ENCODE results near the gene NTRK3. TPM values are rescaled to one million over a fixed set of nuclear protein-coding genes. Genes with fewer than 3 reads are reported as not detected.
A peak's percentile ranks its signal among the peaks of the same experiment; 100 is the strongest.

NTRK3 gene
- total and polyA plus RNA-seq, 3 donors from 2014 or later = 10.7 to 40.6 (median 24.6) TPM

DNA sequence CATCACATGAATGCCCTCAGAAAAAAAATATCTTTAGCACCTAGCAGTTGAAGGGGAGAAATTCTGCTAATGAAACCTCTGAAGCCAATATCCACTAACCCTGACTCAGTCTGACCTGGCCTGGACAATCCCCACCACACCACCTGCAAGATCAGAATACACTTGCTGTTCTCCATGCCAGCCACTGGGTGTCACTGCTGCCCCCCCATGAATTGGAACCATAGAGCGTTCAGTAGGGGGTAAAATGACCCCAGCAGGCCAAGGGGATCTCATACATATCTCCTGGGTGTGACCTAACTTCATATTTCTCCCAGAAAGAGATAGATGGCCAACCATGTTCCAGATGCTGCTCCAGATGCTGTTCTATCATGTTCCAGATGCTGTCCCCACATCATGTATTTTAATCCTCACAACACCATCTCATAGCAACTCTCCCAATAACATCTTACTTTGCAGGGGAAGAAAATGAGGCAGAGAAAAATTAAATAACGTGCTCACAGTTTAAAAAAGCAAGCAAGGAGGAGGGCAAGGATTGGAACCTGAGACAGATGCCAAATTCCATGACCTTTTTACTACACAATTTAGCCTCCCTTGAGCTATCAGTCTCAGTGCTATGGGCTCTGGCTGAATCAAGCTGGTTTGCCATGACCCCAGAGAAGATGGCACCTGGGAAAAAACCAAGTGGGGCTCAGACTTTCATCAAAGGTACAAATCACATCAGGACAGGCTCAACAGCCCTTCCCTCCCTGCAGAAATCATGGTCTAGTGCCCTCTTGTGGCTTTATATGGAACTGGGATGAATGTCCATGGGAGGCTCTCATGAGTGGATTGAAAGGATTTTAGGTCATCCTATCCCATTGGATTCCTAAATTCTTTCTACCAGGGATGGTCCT lies 12.4 kb downstream of the NTRK3 start:
- 51 to 59% methylated on average over 2 of the region's 2 CpGs for WGBS, 2 donors
- intact Hi-C loops (cut with DNase I; ENCODE audit: low total_unique reads) = loop anchor here (10.0 kb wide), 1 partner anchor 569 kb away; no protein-coding TSS in a partner anchor
- peak; percentile 49 for DNase-seq

DNA sequence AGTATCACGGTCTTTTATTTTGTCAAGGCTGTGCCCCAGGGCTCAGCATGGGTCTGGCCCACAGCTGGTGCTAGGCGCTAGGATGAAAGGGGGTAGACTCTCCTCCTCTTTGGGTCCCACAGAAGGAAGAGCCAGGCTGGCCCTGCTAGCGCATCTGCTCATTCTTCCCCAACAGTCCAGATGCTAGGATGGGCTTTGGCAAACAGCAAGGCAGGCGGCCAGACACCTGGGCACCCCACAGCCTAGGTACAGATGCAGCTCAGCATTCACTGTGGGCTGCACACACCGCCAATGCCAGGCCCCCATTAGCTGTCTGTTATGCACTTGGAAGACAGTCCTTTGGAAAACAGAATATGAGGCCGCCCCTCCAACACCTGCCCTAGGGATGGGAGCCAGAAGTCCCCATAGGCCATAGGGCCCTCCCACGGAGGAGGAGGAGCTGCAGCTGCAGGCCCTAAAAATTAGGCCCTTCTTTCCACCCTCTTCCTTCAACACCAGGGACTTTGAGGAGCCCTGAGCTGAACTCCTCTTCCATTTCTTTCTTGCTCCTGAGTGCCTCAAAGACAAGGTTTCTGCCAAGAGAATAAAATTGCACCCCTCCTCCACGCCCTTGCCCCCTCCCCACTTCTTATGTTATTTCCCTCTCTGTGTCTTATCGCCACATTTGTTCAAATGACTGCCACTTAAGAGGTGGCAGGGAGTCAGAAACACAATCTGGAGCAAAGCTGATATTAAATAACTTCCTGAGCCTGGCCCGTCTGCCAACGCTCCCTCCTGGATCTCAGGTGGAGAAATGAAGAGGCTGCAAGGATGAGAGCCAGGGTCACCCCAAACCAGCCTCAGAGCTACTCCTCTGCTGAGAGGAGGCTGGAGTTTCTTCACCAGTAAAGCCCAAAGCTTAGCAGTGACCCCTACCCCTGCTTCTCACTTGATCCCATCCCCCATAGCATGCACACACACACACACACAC lies 13.7 kb downstream of the NTRK3 start:
- TF ChIP-seq, protein P1, sequence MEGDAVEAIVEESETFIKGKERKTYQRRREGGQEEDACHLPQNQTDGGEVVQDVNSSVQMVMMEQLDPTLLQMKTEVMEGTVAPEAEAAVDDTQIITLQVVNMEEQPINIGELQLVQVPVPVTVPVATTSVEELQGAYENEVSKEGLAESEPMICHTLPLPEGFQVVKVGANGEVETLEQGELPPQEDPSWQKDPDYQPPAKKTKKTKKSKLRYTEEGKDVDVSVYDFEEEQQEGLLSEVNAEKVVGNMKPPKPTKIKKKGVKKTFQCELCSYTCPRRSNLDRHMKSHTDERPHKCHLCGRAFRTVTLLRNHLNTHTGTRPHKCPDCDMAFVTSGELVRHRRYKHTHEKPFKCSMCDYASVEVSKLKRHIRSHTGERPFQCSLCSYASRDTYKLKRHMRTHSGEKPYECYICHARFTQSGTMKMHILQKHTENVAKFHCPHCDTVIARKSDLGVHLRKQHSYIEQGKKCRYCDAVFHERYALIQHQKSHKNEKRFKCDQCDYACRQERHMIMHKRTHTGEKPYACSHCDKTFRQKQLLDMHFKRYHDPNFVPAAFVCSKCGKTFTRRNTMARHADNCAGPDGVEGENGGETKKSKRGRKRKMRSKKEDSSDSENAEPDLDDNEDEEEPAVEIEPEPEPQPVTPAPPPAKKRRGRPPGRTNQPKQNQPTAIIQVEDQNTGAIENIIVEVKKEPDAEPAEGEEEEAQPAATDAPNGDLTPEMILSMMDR (IDR thresholded peaks at IDR 0.05) = no peak
- no peak for TF ChIP-seq POLR2A (IDR thresholded peaks at IDR 0.05)
- Histone ChIP-seq H3K9me3 (no peaks in the 10 kb centered on the region), H3K36me3 (ENCODE audit: low read depth, missing control alignments) (no peaks in the 10 kb centered on the region), H3K27me3 (no peaks in the 10 kb centered on the region), H3K27ac (no peak overlapping the region), H3K4me3 (no peak overlapping the region), H3K4me1 (no peaks in the 10 kb centered on the region)
- DNase-seq = no peak
- 81 to 85% methylated on average over 11 of the region's 11 CpGs for WGBS, 2 donors
- intact Hi-C loops (cut with DNase I; ENCODE audit: low total_unique reads) = loop anchor here (10.0 kb wide), 1 partner anchor 568 kb away; no protein-coding TSS in a partner anchor

More for the DNA sequence above, 12.4 kb downstream of the NTRK3 start:
- TF ChIP-seq, protein P1 (IDR thresholded peaks at IDR 0.05) = peak; percentile 39 to 62 (median 50)
- TF ChIP-seq POLR2A (IDR thresholded peaks at IDR 0.05) = no peak
- Histone ChIP-seq H3K9me3 (no peaks in the 10 kb centered on the region), H3K27ac (no peak overlapping the region), H3K4me1 (no peaks in the 10 kb centered on the region), H3K27me3 (no peaks in the 10 kb centered on the region), H3K36me3 (ENCODE audit: low read depth, missing control alignments) (no peaks in the 10 kb centered on the region), H3K4me3 (no peak overlapping the region)

DNA sequence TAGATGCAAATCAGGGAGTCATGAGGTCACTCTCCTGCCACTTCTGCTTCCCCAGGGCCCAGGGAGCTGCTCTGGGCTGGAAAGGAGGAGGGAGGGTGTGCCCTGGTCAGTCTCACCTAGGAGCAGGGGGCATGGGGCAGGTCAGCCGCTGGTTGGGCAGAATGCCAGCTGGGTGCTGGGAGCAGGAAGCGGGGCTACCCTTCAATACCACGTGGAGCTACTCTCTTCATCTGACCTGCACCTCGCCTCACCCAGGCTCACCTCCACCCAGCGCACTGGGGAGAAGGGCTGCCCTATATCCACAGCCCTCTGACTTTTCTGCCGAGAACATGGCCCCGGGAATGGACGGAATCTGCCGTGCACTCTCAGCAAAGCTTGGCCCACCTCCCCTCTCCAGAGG lies 15.1 kb downstream of the NTRK3 start:
- Histone ChIP-seq H3K4me1 (no peaks in the 10 kb centered on the region), H3K27me3 (no peaks in the 10 kb centered on the region), H3K27ac (no peak overlapping the region), H3K4me3 (no peak overlapping the region), H3K9me3 (no peaks in the 10 kb centered on the region), H3K36me3 (ENCODE audit: low read depth, missing control alignments) (no peaks in the 10 kb centered on the region)
- TF ChIP-seq POLR2A (IDR thresholded peaks at IDR 0.05) = no peak
- TF ChIP-seq, protein P1 (IDR thresholded peaks at IDR 0.05) = no peak
- no peak for DNase-seq
- intact Hi-C loops (cut with DNase I; ENCODE audit: low total_unique reads) = loop anchor here (10.0 kb wide), 1 partner anchor 567 kb away; no protein-coding TSS in a partner anchor
- WGBS, 2 donors = 77 to 81% methylated on average over 6 to 9 of the region's 9 CpGs

DNA sequence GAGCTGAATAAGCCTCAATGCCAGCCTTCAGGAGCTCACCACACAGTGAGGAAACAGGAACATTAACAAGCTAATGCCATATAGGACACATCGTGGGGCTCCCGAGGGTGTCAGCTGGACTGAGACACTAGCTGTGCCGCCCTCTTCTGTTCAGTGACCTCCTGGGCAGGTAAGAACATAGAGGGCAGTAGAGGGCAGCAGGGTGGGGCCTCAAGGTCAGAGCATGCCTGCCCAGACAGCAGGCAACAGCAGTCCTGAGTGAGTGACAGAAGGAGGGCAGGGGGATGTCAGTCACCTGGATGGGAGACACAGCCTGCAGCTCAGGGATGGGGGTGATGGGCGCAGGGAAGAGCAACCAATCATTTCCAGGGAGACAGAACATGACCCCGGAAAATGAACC lies 15.5 kb downstream of the NTRK3 start:
- TF ChIP-seq, protein P1 (IDR thresholded peaks at IDR 0.05) = no peak
- no peak for TF ChIP-seq POLR2A (IDR thresholded peaks at IDR 0.05)
- Histone ChIP-seq H3K9me3 (no peaks in the 10 kb centered on the region), H3K27ac (no peak overlapping the region), H3K36me3 (ENCODE audit: low read depth, missing control alignments) (no peaks in the 10 kb centered on the region), H3K4me1 (no peaks in the 10 kb centered on the region), H3K4me3 (no peak overlapping the region), H3K27me3 (no peaks in the 10 kb centered on the region)
- WGBS, 2 donors = 65 to 89% methylated on average over 5 of the region's 5 CpGs
- DNase-seq = no peak
- intact Hi-C loops (cut with DNase I; ENCODE audit: low total_unique reads) = loop anchor here (10.0 kb wide), 1 partner anchor 566 kb away; no protein-coding TSS in a partner anchor

Measured in testis (tissue), 3 donors.